Keratinocyte (primary cell): ENCODE measurements around the gene FTCD. TPM values are rescaled to one million over a fixed set of nuclear protein-coding genes. Genes with fewer than 3 reads are reported as not detected.

Experiments
- DNase-seq: peaks from one replicate; pipeline ENCODE4 v3.0.0-alpha.2; 2011; ENCODE audit warnings: low read depth, missing footprints, low spot score
- FAIRE-seq: peaks from 2 replicates; lab custom pipeline; 2011; peaks lifted over from hg19 to GRCh38; lab: Jason Lieb, UNC
- H2AFZ ChIP-seq: 2 replicates; pipeline ENCODE4 v1.6.0; 2012; ENCODE audit warnings: low read length, control low read depth, inconsistent platforms; ENCODE audit not compliant: control insufficient read depth
- H3K27ac ChIP-seq: 2 replicates; pipeline ENCODE4 v1.5.1; 2011; ENCODE audit warnings: low read length; ENCODE audit not compliant: control insufficient read depth, insufficient read depth
- H3K27me3 ChIP-seq: 3 replicates; pipeline ENCODE4 v1.6.0; 2011; ENCODE audit warnings: low read length; ENCODE audit not compliant: control insufficient read depth, insufficient read depth; ENCODE audit errors: extremely low read depth
- H3K36me3 ChIP-seq, 2 experiments: 2 replicates in 1 of 2; 3 replicates in 1 of 2; pipeline ENCODE4 v1.5.1; 2011; ENCODE audit warnings: low read length in 2 of 2, mild to moderate bottlenecking in 1 of 2; ENCODE audit not compliant: control insufficient read depth in 2 of 2, insufficient read depth in 2 of 2; ENCODE audit errors: extremely low read depth in 1 of 2
- H3K4me1 ChIP-seq: 3 replicates; pipeline ENCODE4 v1.5.1; 2011; ENCODE audit warnings: low read length; ENCODE audit not compliant: control insufficient read depth, insufficient read depth; ENCODE audit errors: extremely low read depth
- H3K4me2 ChIP-seq: 3 replicates; pipeline ENCODE4 v1.6.0; 2011; ENCODE audit warnings: low read depth, low read length; ENCODE audit not compliant: control insufficient read depth, insufficient read depth; ENCODE audit errors: extremely low read depth
- H3K4me3 ChIP-seq, 3 experiments: fragments of 200-600 bp in 1 of 3; sonication (generic) in 1 of 3; 2 replicates in 2 of 3; 3 replicates in 1 of 3; pipeline ENCODE4 v1.5.1; 2011 to 2016; ENCODE audit warnings: low read length in 3 of 3, mild to moderate bottlenecking in 3 of 3, control low read depth in 2 of 3, inconsistent platforms in 1 of 3, low read depth in 1 of 3, mixed read lengths in 1 of 3, mixed run types in 1 of 3, moderate library complexity in 1 of 3; ENCODE audit not compliant: control insufficient read depth in 2 of 3, insufficient read depth in 2 of 3; ENCODE audit errors: extremely low read depth in 1 of 3
- H3K79me2 ChIP-seq: 2 replicates; pipeline ENCODE4 v1.6.0; 2012; ENCODE audit warnings: low read length; ENCODE audit not compliant: control insufficient read depth, insufficient read depth
- H3K9ac ChIP-seq: 3 replicates; pipeline ENCODE4 v1.6.0; 2011; ENCODE audit warnings: low read length; ENCODE audit not compliant: control insufficient read depth, insufficient read depth; ENCODE audit errors: extremely low read depth
- H3K9me1 ChIP-seq: 3 replicates; pipeline ENCODE4 v1.6.0; 2011; ENCODE audit warnings: low read length; ENCODE audit not compliant: control insufficient read depth, insufficient read depth; ENCODE audit errors: extremely low read depth
- H3K9me3 ChIP-seq: 2 replicates; pipeline ENCODE4 v1.5.1; 2012; ENCODE audit warnings: low read depth, low read length; ENCODE audit not compliant: control insufficient read depth
- H4K20me1 ChIP-seq: 3 replicates; pipeline ENCODE4 v1.6.0; 2011; ENCODE audit warnings: low read length; ENCODE audit not compliant: control insufficient read depth, insufficient read depth; ENCODE audit errors: extremely low read depth
- CTCF ChIP-seq, 3 experiments: IDR thresholded peaks in 1 of 3; conservative IDR thresholded peaks in 1 of 3; optimal IDR thresholded peaks in 1 of 3; 2 replicates in 2 of 3; 3 replicates in 1 of 3; pipeline versions ENCODE3 to v1.5.1; 2011; ENCODE audit warnings: low read length in 3 of 3, mild to moderate bottlenecking in 3 of 3, moderate library complexity in 2 of 3, control low read depth in 1 of 3, inconsistent platforms in 1 of 3; ENCODE audit not compliant: insufficient read depth in 2 of 3; ENCODE audit errors: extremely low read depth in 1 of 3
- EZH2 ChIP-seq: IDR thresholded peaks from one replicate; pipeline ENCODE4 v1.6.1; 2012; ENCODE audit warnings: inconsistent platforms, mild to moderate bottlenecking, low read length, moderate library complexity
- dilution Hi-C: fragments of 300-500 bp; cut with MboI; formaldehyde crosslinking; loops from one replicate; pipeline ENCODE4 v1.7.0; 2020; ENCODE audit warnings: low sequenced_read_pairs; ENCODE audit not compliant: extremely low pct_ligation_motif_present
- polyA plus RNA-seq, 5 experiments: library from polyadenylated mRNA; depleted of rRNA in 3 of 5; stranded (reverse) in 3 of 5; stranded (forward) in 1 of 5; unstranded in 1 of 5; fragments of >200 nt; gene quantifications; 1 replicate in 1 of 5; 2 replicates in 3 of 5; 3 replicates in 1 of 5; pipeline versions ENCODE4 v1.2.1 to v1.2.3, GENCODE V29; 2011 to 2012; ENCODE audit warnings: missing spikeins in 2 of 5, low read depth in 1 of 5, low replicate concordance in 1 of 5

Gene FTCD
- polyA plus RNA-seq, 1 donor (not counting 4 experiments of a cell fraction or from before 2014, with no cell fraction given), result not detected

- H4K20me1 ChIP-seq, result no peaks in the 10 kb centered on the region
- no peaks in the 10 kb centered on the region for H3K27me3 ChIP-seq
- no peaks in the 10 kb centered on the region for H3K36me3 ChIP-seq
- H2AFZ ChIP-seq, result no peak overlapping the region
- no peaks in the 10 kb centered on the region for H3K79me2 ChIP-seq
- dilution Hi-C loops, result no loop called here
- no peak for FAIRE-seq
- H3K27ac ChIP-seq, result no peak overlapping the region
- no peaks in the 10 kb centered on the region for H3K4me1 ChIP-seq
- peaks cover 4% of the 10 kb centered on the region for H3K9me3 ChIP-seq
- H3K4me3 ChIP-seq, result no peak overlapping the region
- no peak overlapping the region for H3K9ac ChIP-seq
- H3K4me2 ChIP-seq, result no peak overlapping the region
- TF ChIP-seq CTCF (optimal IDR thresholded peaks at IDR 0.05 in 1 of 3, IDR thresholded peaks at IDR 0.05 in 1 of 3, conservative IDR thresholded peaks at IDR 0.05 in 1 of 3; ENCODE audit: extremely low read depth in 1 of 3, insufficient read depth in 2 of 3, low read length in 3 of 3), result no peak
- TF ChIP-seq EZH2, result no peak
- DNase-seq, result no peak
- H3K9me1 ChIP-seq, result no peaks in the 10 kb centered on the region
Observed at GRCh38 chr21:46128106-46128932, 27.1 kb downstream of the FTCD start.

GRCh38 chr21:46127239-46128105, 27.9 kb downstream of the FTCD start:
- FAIRE-seq, result no peak
- Histone ChIP-seq H3K27ac (no peak overlapping the region), H3K36me3 (no peaks in the 10 kb centered on the region), H2AFZ (no peak overlapping the region), H3K9ac (no peak overlapping the region), H3K27me3 (no peaks in the 10 kb centered on the region), H3K4me2 (no peak overlapping the region), H3K4me1 (no peaks in the 10 kb centered on the region), H3K9me1 (no peaks in the 10 kb centered on the region), H3K9me3 (peaks cover 4% of the 10 kb centered on the region), H3K79me2 (no peaks in the 10 kb centered on the region), H4K20me1 (no peaks in the 10 kb centered on the region), H3K4me3 (no peak overlapping the region)
- dilution Hi-C loops, result no loop called here
- DNase-seq, result no peak
- TF ChIP-seq CTCF (optimal IDR thresholded peaks at IDR 0.05 in 1 of 3, IDR thresholded peaks at IDR 0.05 in 1 of 3, conservative IDR thresholded peaks at IDR 0.05 in 1 of 3; ENCODE audit: extremely low read depth in 1 of 3, insufficient read depth in 2 of 3, low read length in 3 of 3), result no peak
- no peak for TF ChIP-seq EZH2
